ENCODE data around the gene MAB21L3.

The MAB21L3 gene

GRCh38 chr1:116178837-116179236 is 67.6 kb downstream of the MAB21L3 start:
- H2AFZ ChIP-seq (ENCODE audit: low read depth) = no peak overlapping the region
- no peaks in the 10 kb centered on the region for H3K79me2 ChIP-seq (ENCODE audit: insufficient read depth, low read depth)
- no peaks in the 10 kb centered on the region for H4K20me1 ChIP-seq (ENCODE audit: insufficient read depth)
- no peaks in the 10 kb centered on the region for H3K27me3 ChIP-seq (ENCODE audit: insufficient read depth, low read depth)
- no peak overlapping the region for H3K9ac ChIP-seq
- no peaks in the 10 kb centered on the region for H3K36me3 ChIP-seq (ENCODE audit: insufficient read depth)
- H3K4me1 ChIP-seq (ENCODE audit: low read depth, poor library complexity, severe bottlenecking) = no peaks in the 10 kb centered on the region
- TF ChIP-seq, protein P1, sequence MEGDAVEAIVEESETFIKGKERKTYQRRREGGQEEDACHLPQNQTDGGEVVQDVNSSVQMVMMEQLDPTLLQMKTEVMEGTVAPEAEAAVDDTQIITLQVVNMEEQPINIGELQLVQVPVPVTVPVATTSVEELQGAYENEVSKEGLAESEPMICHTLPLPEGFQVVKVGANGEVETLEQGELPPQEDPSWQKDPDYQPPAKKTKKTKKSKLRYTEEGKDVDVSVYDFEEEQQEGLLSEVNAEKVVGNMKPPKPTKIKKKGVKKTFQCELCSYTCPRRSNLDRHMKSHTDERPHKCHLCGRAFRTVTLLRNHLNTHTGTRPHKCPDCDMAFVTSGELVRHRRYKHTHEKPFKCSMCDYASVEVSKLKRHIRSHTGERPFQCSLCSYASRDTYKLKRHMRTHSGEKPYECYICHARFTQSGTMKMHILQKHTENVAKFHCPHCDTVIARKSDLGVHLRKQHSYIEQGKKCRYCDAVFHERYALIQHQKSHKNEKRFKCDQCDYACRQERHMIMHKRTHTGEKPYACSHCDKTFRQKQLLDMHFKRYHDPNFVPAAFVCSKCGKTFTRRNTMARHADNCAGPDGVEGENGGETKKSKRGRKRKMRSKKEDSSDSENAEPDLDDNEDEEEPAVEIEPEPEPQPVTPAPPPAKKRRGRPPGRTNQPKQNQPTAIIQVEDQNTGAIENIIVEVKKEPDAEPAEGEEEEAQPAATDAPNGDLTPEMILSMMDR (conservative IDR thresholded peaks at IDR 0.05; ENCODE audit: low read depth, low read length) = no peak
- H3K4me3 ChIP-seq (IDR thresholded peaks at IDR 0.05; ENCODE audit: insufficient read depth, low read depth, low read length) = no peak overlapping the region
- no peak overlapping the region for H3K27ac ChIP-seq
- H3K4me2 ChIP-seq = no peak overlapping the region

DNA sequence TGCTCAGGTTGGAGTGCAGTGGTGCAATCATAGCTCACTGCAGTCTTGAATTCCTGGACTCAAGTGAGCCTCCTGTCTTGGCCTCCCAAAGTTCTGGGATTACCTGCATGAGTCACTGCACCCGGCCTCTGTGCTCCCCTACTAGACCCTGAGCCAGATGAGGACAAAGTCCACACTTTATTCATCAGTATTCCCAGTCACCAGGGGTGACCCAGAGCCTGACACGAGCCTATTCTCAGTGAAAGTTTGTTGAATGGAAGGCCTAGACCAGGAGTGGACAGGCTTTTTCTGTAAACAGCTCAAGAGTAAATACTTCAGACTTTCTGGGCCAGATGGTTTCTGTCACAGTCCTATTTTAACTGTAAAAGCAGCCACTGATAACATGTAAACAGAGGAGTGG is 68.2 kb downstream of the MAB21L3 start:
- no peak overlapping the region for H3K27ac ChIP-seq
- no peaks in the 10 kb centered on the region for H3K36me3 ChIP-seq (ENCODE audit: insufficient read depth)
- H3K27me3 ChIP-seq (ENCODE audit: insufficient read depth, low read depth) = no peaks in the 10 kb centered on the region
- TF ChIP-seq, protein P1 (conservative IDR thresholded peaks at IDR 0.05; ENCODE audit: low read depth, low read length) = no peak
- H3K4me1 ChIP-seq (ENCODE audit: low read depth, poor library complexity, severe bottlenecking) = no peaks in the 10 kb centered on the region
- no peak overlapping the region for H2AFZ ChIP-seq (ENCODE audit: low read depth)
- no peak overlapping the region for H3K9ac ChIP-seq
- H3K4me2 ChIP-seq = no peak overlapping the region
- H3K79me2 ChIP-seq (ENCODE audit: insufficient read depth, low read depth) = no peaks in the 10 kb centered on the region
- no peak overlapping the region for H3K4me3 ChIP-seq (IDR thresholded peaks at IDR 0.05; ENCODE audit: insufficient read depth, low read depth, low read length)
- no peaks in the 10 kb centered on the region for H4K20me1 ChIP-seq (ENCODE audit: insufficient read depth)

- Histone ChIP-seq H3K9ac (no peak overlapping the region), H3K27ac (no peak overlapping the region), H3K27me3 (ENCODE audit: insufficient read depth, low read depth) (no peaks in the 10 kb centered on the region), H3K79me2 (ENCODE audit: insufficient read depth, low read depth) (no peaks in the 10 kb centered on the region), H4K20me1 (ENCODE audit: insufficient read depth) (no peaks in the 10 kb centered on the region), H3K36me3 (ENCODE audit: insufficient read depth) (no peaks in the 10 kb centered on the region), H3K4me2 (no peak overlapping the region), H3K4me1 (ENCODE audit: low read depth, poor library complexity, severe bottlenecking) (no peaks in the 10 kb centered on the region), H2AFZ (ENCODE audit: low read depth) (no peak overlapping the region), H3K4me3 (IDR thresholded peaks at IDR 0.05; ENCODE audit: insufficient read depth, low read depth, low read length) (no peak overlapping the region)
- TF ChIP-seq, protein P1 (conservative IDR thresholded peaks at IDR 0.05; ENCODE audit: low read depth, low read length) = no peak
Observed at GRCh38 chr1:116179964-116180363, 68.8 kb downstream of the MAB21L3 start.

GRCh38 chr1:116182019-116182714 is 71.0 kb downstream of the MAB21L3 start:
- TF ChIP-seq, protein P1 (conservative IDR thresholded peaks at IDR 0.05; ENCODE audit: low read depth, low read length) = no peak
- no peak overlapping the region for H3K4me3 ChIP-seq (IDR thresholded peaks at IDR 0.05; ENCODE audit: insufficient read depth, low read depth, low read length)
- H3K4me1 ChIP-seq (ENCODE audit: low read depth, poor library complexity, severe bottlenecking) = no peaks in the 10 kb centered on the region
- H3K9ac ChIP-seq = no peak overlapping the region
- no peaks in the 10 kb centered on the region for H3K79me2 ChIP-seq (ENCODE audit: insufficient read depth, low read depth)
- no peaks in the 10 kb centered on the region for H4K20me1 ChIP-seq (ENCODE audit: insufficient read depth)
- H3K27ac ChIP-seq = no peak overlapping the region
- H2AFZ ChIP-seq (ENCODE audit: low read depth) = no peak overlapping the region
- no peak overlapping the region for H3K4me2 ChIP-seq
- no peaks in the 10 kb centered on the region for H3K27me3 ChIP-seq (ENCODE audit: insufficient read depth, low read depth)
- H3K36me3 ChIP-seq (ENCODE audit: insufficient read depth) = no peaks in the 10 kb centered on the region

All from KMS-11 (cell line).